Mucosa of stomach (tissue), 1 donor: Measurements from ENCODE around the gene TLE3.

Source experiments
- H3K27me3 ChIP-seq: one replicate; pipeline ENCODE4 v1.7.0; 2013; ENCODE audit warnings: mild to moderate bottlenecking, low read length; ENCODE audit not compliant: control insufficient read depth, insufficient read depth
- H3K36me3 ChIP-seq: one replicate; pipeline ENCODE4 v1.7.0; 2013; ENCODE audit warnings: low read length; ENCODE audit not compliant: control insufficient read depth, insufficient read depth
- H3K4me1 ChIP-seq: one replicate; pipeline ENCODE4 v1.7.0; 2013; ENCODE audit warnings: mild to moderate bottlenecking, low read length; ENCODE audit not compliant: control insufficient read depth, insufficient read depth
- H3K4me3 ChIP-seq: one replicate; pipeline ENCODE4 v1.7.0; 2013; ENCODE audit warnings: low read length
- H3K9ac ChIP-seq: one replicate; pipeline ENCODE4 v1.7.0; 2013; ENCODE audit warnings: mild to moderate bottlenecking, low read length, moderate library complexity
- H3K9me3 ChIP-seq: one replicate; pipeline ENCODE4 v1.7.0; 2013; ENCODE audit warnings: mild to moderate bottlenecking, low read length, moderate library complexity; ENCODE audit not compliant: control insufficient read depth
- donor health status: Pancreatic carcinoma.

Gene TLE3

GRCh38 chr15:70023769-70024491, 73.8 kb downstream of the TLE3 start:
- Histone ChIP-seq H3K27me3 (peaks cover 14% of the 10 kb centered on the region), H3K9ac (no peak overlapping the region), H3K4me3 (no peak overlapping the region)

GRCh38 chr15:70023064-70023768, 74.5 kb downstream of the TLE3 start:
- Histone ChIP-seq H3K9me3 (no peaks in the 10 kb centered on the region), H3K9ac (no peak overlapping the region), H3K4me1 (peaks cover 12% of the 10 kb centered on the region), H3K4me3 (no peak overlapping the region), H3K27me3 (peaks cover 14% of the 10 kb centered on the region), H3K36me3 (no peaks in the 10 kb centered on the region)

More at GRCh38 chr15:70023769-70024491, 73.8 kb downstream of the TLE3 start:
- Histone ChIP-seq H3K4me1 (peaks cover 12% of the 10 kb centered on the region), H3K9me3 (no peaks in the 10 kb centered on the region), H3K36me3 (no peaks in the 10 kb centered on the region)

GRCh38 chr15:70020229-70020628, 77.5 kb downstream of the TLE3 start:
- H3K36me3 ChIP-seq: no peaks in the 10 kb centered on the region
- peaks cover 10% of the 10 kb centered on the region for H3K27me3 ChIP-seq
- H3K4me1 ChIP-seq: peaks cover 12% of the 10 kb centered on the region
- no peak overlapping the region for H3K9ac ChIP-seq
- H3K9me3 ChIP-seq: no peaks in the 10 kb centered on the region
- no peak overlapping the region for H3K4me3 ChIP-seq

GRCh38 chr15:70018646-70019600, 78.8 kb downstream of the TLE3 start:
- H3K27me3 ChIP-seq: peaks cover 6% of the 10 kb centered on the region
- no peaks in the 10 kb centered on the region for H3K36me3 ChIP-seq
- no peak overlapping the region for H3K9ac ChIP-seq
- peaks cover 10% of the 10 kb centered on the region for H3K4me1 ChIP-seq
- no peak overlapping the region for H3K4me3 ChIP-seq
- H3K9me3 ChIP-seq: no peaks in the 10 kb centered on the region

- H3K9me3 ChIP-seq: no peaks in the 10 kb centered on the region
- no peaks in the 10 kb centered on the region for H3K4me1 ChIP-seq
- H3K36me3 ChIP-seq: no peaks in the 10 kb centered on the region
- no peaks in the 10 kb centered on the region for H3K27me3 ChIP-seq
- H3K4me3 ChIP-seq: no peak overlapping the region
- no peak overlapping the region for H3K9ac ChIP-seq
These were observed 79.9 kb downstream of the TLE3 start for GRCh38 chr15:70017801-70018200.

- no peak overlapping the region for H3K9ac ChIP-seq
- no peaks in the 10 kb centered on the region for H3K4me1 ChIP-seq
- no peak overlapping the region for H3K4me3 ChIP-seq
- no peaks in the 10 kb centered on the region for H3K9me3 ChIP-seq
- H3K27me3 ChIP-seq: no peaks in the 10 kb centered on the region
- no peaks in the 10 kb centered on the region for H3K36me3 ChIP-seq
These were observed 80.7 kb downstream of the TLE3 start for GRCh38 chr15:70017025-70017424.

GRCh38 chr15:70016511-70016994, 81.2 kb downstream of the TLE3 start:
- H3K9me3 ChIP-seq: no peaks in the 10 kb centered on the region
- no peaks in the 10 kb centered on the region for H3K36me3 ChIP-seq
- no peak overlapping the region for H3K4me3 ChIP-seq
- no peaks in the 10 kb centered on the region for H3K4me1 ChIP-seq
- H3K9ac ChIP-seq: no peak overlapping the region
- no peaks in the 10 kb centered on the region for H3K27me3 ChIP-seq

GRCh38 chr15:70014860-70015490, 82.7 kb downstream of the TLE3 start:
- H3K4me1 ChIP-seq: no peaks in the 10 kb centered on the region

GRCh38 chr15:70014331-70014730, 83.4 kb downstream of the TLE3 start:
- H3K4me1 ChIP-seq: no peaks in the 10 kb centered on the region
- H3K9me3 ChIP-seq: no peaks in the 10 kb centered on the region
- no peaks in the 10 kb centered on the region for H3K27me3 ChIP-seq
- H3K9ac ChIP-seq: no peak overlapping the region
- H3K4me3 ChIP-seq: no peak overlapping the region
- H3K36me3 ChIP-seq: no peaks in the 10 kb centered on the region

More at GRCh38 chr15:70014860-70015490, 82.7 kb downstream of the TLE3 start:
- Histone ChIP-seq H3K9me3 (no peaks in the 10 kb centered on the region), H3K9ac (no peak overlapping the region), H3K4me3 (no peak overlapping the region), H3K36me3 (no peaks in the 10 kb centered on the region), H3K27me3 (no peaks in the 10 kb centered on the region)

- no peak overlapping the region for H3K4me3 ChIP-seq
- H3K27me3 ChIP-seq: peaks cover 4% of the 10 kb centered on the region
- no peak overlapping the region for H3K9ac ChIP-seq
- H3K4me1 ChIP-seq: no peaks in the 10 kb centered on the region
- H3K36me3 ChIP-seq: no peaks in the 10 kb centered on the region
- no peaks in the 10 kb centered on the region for H3K9me3 ChIP-seq
These were observed 83.9 kb downstream of the TLE3 start for GRCh38 chr15:70013656-70014313.

GRCh38 chr15:70012895-70013294, 84.8 kb downstream of the TLE3 start:
- H3K27me3 ChIP-seq: peaks cover 4% of the 10 kb centered on the region
- no peaks in the 10 kb centered on the region for H3K4me1 ChIP-seq
- no peak overlapping the region for H3K9ac ChIP-seq
- H3K36me3 ChIP-seq: no peaks in the 10 kb centered on the region
- H3K4me3 ChIP-seq: no peak overlapping the region
- no peaks in the 10 kb centered on the region for H3K9me3 ChIP-seq
